Tibial artery (tissue), 4 donors: ENCODE results near the gene MIGA1.

ENCODE experiments used
- DNase-seq, 2 donors: peaks; one replicate each; pipeline ENCODE4 v3.0.0-alpha.2; 2019
- H3K27ac ChIP-seq, 2 donors: fragments of 200-600 bp; sonication (generic) in 1 of 2; 1 replicate in 1 of 2; 2 replicates in 1 of 2; pipeline ENCODE4 v1.5.1; 2018 to 2019; ENCODE audit warnings: mild to moderate bottlenecking in 1 of 2
- H3K27me3 ChIP-seq, 2 donors: fragments of 200-600 bp; sonication (generic) in 1 of 2; one replicate each; pipeline versions ENCODE4 v1.5.1 to v1.6.0; 2016 to 2019
- H3K36me3 ChIP-seq, 3 donors: fragments of 200-600 bp; sonication (generic) in 2 of 3; one replicate each; pipeline ENCODE4 v1.5.1; 2016 to 2019; ENCODE audit warnings: mild to moderate bottlenecking in 2 of 3
- H3K4me1 ChIP-seq, 4 donors: fragments of 200-600 bp; sonication (generic) in 2 of 4; 1 replicate in 3 of 4; 2 replicates in 1 of 4; pipeline ENCODE4 v1.5.1; 2016 to 2019
- H3K4me3 ChIP-seq, 2 donors: fragments of 200-600 bp; sonication (generic) in 1 of 2; 1 replicate in 1 of 2; 2 replicates in 1 of 2; pipeline ENCODE4 v1.5.1; 2018 to 2019; ENCODE audit warnings: mild to moderate bottlenecking in 2 of 2
- H3K9me3 ChIP-seq, 3 donors: fragments of 200-600 bp; sonication (generic) in 1 of 3; one replicate each; pipeline ENCODE4 v1.5.1; 2016 to 2019
- intact Hi-C: fragments of 100-400 bp; cut with DNase I; formaldehyde crosslinking; loops from one replicate; pipeline ENCODE4 v1.15.0; 2023; ENCODE audit warnings: low total_unique reads
- TF ChIP-seq, protein P1 (sequence below), 2 experiments: fragments of 200-600 bp in 1 of 2; fragments of 450-650 bp in 1 of 2; IDR thresholded peaks; one replicate each; pipeline ENCODE4 v1.5.1; 2017 to 2019; ENCODE audit warnings: antibody characterized with exemption in 2 of 2, mild to moderate bottlenecking in 1 of 2, moderate library complexity in 1 of 2

The MIGA1 gene

DNA sequence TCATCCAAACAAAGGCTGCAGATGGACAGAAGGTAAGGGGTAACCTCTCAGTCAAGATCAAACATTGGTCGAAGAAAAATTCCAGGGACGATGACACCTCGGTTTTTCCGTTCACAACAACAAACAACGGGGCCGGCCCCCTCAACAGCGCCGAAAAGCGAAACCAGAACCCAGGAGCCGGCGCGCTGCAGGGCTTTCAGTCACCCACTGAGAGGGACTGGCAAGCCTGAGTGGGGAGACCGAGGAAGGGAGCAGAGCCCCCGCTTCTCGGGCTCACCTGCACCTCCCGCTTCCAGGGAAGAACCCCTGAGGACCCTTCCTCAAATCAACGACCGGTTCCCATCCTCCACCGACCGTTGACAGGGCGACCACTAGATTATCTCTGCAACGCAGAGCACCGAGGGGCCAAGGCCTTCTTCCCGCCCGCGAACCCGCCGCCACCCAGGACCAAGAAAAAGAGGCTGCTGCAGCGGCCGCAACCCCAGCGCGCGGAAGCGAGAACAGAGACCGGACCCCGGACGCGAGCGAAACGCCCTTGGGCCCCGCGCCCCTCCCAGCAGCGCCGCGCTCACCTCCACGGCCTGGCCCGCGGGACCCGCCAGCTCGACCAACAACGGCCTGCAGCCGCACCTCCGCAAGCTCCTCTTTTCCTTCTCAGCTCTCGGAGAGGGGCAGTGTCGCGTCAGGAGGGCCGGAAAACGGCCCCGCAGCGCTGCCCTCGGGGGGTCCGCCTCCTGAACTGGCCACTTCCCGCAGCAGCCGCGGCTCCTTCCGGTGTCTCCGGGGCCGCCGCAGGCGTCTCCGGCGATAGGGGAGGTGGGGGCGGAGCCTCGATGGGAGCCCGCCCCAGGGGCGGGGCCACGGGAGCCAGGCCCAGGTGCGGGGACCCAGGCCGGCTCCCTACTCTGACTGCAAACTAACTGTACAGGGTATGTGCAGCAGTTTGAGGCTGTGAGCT is 20.1 kb upstream of the MIGA1 start, which contains the start of gene USP33:
TSS of gene USP33 (minus strand) at position 782 of the 958 bp plus-strand sequence. CDS start 18,155 bp downstream, outside the sequence.
- Histone ChIP-seq H3K4me1 (peaks cover 0 to 35% (median 23%) of the 10 kb centered on the region in 4 donors), H3K4me3 (peak within 1 kb of the TSS; percentile 79 to 97), H3K27me3 (no peaks in the 10 kb centered on the region), H3K36me3 (no peaks in the 10 kb centered on the region), H3K27ac (peak within 1 kb of the TSS; percentile 83 to 90), H3K9me3 (no peaks in the 10 kb centered on the region)
- TF ChIP-seq, protein P1, sequence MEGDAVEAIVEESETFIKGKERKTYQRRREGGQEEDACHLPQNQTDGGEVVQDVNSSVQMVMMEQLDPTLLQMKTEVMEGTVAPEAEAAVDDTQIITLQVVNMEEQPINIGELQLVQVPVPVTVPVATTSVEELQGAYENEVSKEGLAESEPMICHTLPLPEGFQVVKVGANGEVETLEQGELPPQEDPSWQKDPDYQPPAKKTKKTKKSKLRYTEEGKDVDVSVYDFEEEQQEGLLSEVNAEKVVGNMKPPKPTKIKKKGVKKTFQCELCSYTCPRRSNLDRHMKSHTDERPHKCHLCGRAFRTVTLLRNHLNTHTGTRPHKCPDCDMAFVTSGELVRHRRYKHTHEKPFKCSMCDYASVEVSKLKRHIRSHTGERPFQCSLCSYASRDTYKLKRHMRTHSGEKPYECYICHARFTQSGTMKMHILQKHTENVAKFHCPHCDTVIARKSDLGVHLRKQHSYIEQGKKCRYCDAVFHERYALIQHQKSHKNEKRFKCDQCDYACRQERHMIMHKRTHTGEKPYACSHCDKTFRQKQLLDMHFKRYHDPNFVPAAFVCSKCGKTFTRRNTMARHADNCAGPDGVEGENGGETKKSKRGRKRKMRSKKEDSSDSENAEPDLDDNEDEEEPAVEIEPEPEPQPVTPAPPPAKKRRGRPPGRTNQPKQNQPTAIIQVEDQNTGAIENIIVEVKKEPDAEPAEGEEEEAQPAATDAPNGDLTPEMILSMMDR (IDR thresholded peaks at IDR 0.05), result no peak
- peak; percentile 82 to 92 for DNase-seq
- intact Hi-C loops, result no loop called here

DNA sequence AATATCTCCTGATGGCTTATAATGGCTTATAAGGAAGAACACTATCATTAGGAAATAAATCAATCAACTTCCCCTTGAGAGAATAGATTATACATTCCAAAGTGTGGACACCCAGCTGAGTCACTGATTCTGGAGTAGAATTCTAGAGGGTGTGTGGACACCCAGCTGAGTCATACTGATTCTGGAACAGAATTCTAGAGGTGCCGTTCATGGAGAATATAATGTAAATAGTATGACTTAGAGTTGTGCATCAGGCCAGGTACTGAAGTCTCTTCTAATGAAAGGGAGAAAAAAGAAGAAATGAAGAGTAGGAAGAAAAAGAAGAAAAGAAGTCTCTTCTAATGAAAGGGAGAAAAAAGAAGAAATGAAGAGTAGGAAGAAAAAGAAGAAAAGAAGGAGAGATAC is 17.4 kb upstream of the MIGA1 start:
- no peak overlapping the region for H3K27ac ChIP-seq
- intact Hi-C loops, result no loop called here
- H3K9me3 ChIP-seq, result no peaks in the 10 kb centered on the region
- DNase-seq, result no peak
- peaks cover 0 to 16% (median 9%) of the 10 kb centered on the region in 4 donors for H3K4me1 ChIP-seq
- H3K36me3 ChIP-seq, result no peaks in the 10 kb centered on the region
- H3K27me3 ChIP-seq, result no peaks in the 10 kb centered on the region
- TF ChIP-seq, protein P1 (IDR thresholded peaks at IDR 0.05), result no peak
- no peak overlapping the region for H3K4me3 ChIP-seq

DNA sequence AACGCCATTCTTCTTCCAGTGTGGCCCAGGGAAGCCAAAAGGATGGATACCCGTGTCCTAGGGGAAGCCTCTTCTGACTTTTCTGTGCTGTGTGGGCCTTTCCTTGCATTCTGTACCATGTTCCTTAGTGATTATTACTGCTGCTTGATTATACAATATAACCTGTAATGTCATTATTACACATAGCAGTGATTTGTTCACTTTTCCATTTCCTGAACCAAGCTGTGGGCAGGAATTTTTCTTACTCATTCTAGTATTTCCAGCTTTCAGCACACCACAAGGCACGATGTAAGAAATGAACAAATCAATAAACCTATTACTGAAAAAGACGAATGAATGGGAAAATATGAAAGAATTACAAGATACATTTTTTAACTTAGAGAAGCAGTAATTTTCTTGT is 11.4 kb upstream of the MIGA1 start:
- no peaks in the 10 kb centered on the region for H3K27me3 ChIP-seq
- no peak overlapping the region for H3K27ac ChIP-seq
- no peaks in the 10 kb centered on the region for H3K4me1 ChIP-seq
- TF ChIP-seq, protein P1 (IDR thresholded peaks at IDR 0.05), result no peak
- H3K36me3 ChIP-seq, result no peaks in the 10 kb centered on the region
- no peaks in the 10 kb centered on the region for H3K9me3 ChIP-seq
- no peak overlapping the region for H3K4me3 ChIP-seq
- intact Hi-C loops, result no loop called here
- DNase-seq, result no peak

DNA sequence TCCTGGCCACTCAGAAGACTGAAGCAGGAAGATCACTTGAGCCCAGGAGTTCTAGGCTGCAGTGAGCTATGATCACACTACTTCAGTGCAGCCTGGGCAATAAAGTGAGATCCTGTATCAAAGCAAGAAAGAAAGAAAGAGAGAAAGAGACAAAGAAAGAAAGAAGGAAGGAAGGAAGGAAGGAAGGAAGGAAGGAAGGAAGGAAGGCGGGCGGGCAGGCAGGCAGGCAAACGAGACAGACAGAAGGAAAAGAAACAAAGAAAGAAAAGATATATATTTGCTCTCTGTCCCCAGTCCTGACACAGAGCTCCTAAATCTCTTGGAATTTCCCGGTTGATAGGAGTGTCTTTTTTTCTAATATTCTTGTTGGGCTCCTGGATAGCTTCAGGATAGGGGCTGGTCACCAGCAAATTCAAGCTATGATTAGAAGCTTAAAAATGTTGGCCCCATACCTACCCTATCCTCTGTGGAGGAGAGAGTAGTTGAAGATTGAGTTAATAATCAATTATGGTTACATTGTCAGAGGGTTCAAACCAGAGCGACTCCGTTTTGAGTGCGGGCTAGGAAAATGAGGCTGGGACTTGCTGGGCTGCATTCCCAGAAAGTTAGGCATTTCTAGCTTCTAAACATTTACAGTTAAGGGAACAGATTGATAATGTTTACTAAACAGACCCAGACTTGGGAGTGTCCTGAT is 3.3 kb upstream of the MIGA1 start:
- Histone ChIP-seq H3K27me3 (no peaks in the 10 kb centered on the region), H3K4me1 (peaks cover 0 to 19% (median 4%) of the 10 kb centered on the region in 4 donors), H3K36me3 (no peaks in the 10 kb centered on the region), H3K4me3 (no peak overlapping the region), H3K27ac (no peak overlapping the region), H3K9me3 (no peaks in the 10 kb centered on the region)
- TF ChIP-seq, protein P1 (IDR thresholded peaks at IDR 0.05), result no peak
- DNase-seq, result no peak
- intact Hi-C loops, result no loop called here

DNA sequence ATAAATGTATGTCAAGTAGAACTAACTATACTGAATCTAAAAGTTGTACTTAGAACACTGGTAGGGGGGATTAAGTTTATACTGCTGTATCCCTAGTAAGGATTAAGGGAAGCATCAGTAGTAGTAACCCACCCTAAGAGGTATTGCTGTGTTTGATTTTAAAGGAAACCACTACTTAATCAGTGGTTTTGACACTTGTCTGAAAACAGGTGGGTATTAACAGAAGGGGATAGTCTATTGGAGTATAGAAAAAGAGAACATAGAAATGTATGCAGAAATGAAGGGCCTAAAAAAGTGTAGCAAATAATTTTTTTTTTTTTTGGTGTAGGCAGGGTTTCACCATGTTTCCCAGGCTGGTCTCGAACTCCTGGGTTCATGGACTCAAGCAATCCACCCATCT is 2.2 kb downstream of the MIGA1 start:
- Histone ChIP-seq H3K27me3 (no peaks in the 10 kb centered on the region), H3K36me3 (peaks cover 27 to 31% (median 30%) of the 10 kb centered on the region in 3 donors), H3K4me3 (no peak overlapping the region), H3K27ac (no peak overlapping the region), H3K9me3 (no peaks in the 10 kb centered on the region), H3K4me1 (peaks cover 0 to 27% (median 9%) of the 10 kb centered on the region in 4 donors)
- TF ChIP-seq, protein P1 (IDR thresholded peaks at IDR 0.05), result no peak
- intact Hi-C loops, result loop anchor here (5.0 kb wide), 1 partner anchor 1344 kb away; no protein-coding TSS in a partner anchor
- no peak for DNase-seq
